ENCODE measurements around the gene UBE2N. TPM values are rescaled to one million over a fixed set of nuclear protein-coding genes. Genes with fewer than 3 reads are reported as not detected.
A peak's percentile ranks its signal among the peaks of the same experiment; 100 is the strongest.

Gene UBE2N
- total RNA-seq, 5 donors from 2014 or later (not counting 1 experiment from before 2014, with no cell fraction given): 66.3 to 81.7 (median 79.2) TPM

DNA sequence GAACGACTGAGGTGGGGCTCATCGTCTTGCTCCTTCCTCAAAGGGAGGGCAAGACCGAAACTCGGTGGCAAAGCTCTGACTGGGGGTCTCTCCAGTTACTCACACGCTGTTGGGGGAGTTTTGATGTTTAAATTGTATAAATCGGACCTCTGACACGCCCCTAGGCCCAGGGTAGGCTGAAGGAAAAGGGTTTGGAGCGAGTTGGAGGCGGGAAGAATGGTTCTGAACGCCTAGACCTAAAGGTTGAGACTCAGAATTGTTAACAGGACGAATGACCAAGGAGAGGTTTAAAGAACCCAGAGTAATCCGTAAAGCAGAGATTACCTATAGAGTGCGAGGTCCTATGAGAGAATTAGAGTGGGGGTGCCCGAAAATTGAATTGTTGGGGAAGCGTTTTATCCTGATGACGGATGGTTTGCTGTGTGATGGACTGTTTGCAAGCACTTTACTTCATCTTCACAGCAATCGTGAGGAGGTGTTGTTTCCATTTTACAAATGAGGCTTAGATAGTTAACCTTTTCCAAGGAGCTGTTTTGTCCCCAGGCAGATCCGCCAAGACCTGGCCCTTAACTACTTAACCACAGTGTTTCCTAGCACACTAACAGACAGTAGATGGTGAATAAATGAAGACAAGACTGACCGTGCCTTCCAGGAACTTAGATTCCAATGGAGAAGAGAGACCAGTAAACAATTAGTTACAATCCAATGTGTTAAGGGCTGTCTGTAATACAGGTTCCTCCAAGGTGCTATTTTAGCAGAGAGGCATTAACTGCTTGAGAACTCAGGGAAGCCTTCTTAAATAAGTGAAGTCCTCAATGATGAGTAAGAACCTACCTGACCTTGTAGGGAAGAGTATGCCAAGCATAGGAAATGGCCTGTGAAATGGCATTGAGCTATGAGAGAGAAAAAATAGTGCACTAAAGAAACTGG, 929 bp upstream of the UBE2N start:
- peaks cover 46 to 54% (median 51%) of the 10 kb centered on the region in 3 donors for H3K4me1 Mint-ChIP-seq
- Histone ChIP-seq H3K36me3 (ENCODE audit: control insufficient read depth in 2 of 2, extremely low read depth in 1 of 2, insufficient read depth in 1 of 2, low read length in 1 of 2) (no peaks in the 10 kb centered on the region), H3K27ac (ENCODE audit: low read length) (peak overlapping the region; percentile 94)

GRCh38 chr12:93441081-93441616, 598 bp downstream of the UBE2N start:
- ChIA-PET CTCF (interaction anchor here in 1 of 2 donors (0.7 to 1.5 kb wide), 2 partner anchors 22 to 661 kb away, joined by 3 to 6 read pairs; no protein-coding TSS in a partner anchor), POLR2A (interaction anchor here in 1 of 2 donors (0.6 to 1.6 kb wide), 5 partner anchors 12 to 1631 kb away, joined by 3 to 6 read pairs (median 4); no protein-coding TSS in a partner anchor)
- H3K9me3 Mint-ChIP-seq: no peaks in the 10 kb centered on the region
- H3K9me3 ChIP-seq: no peaks in the 10 kb centered on the region
- ATAC-seq (replicated peaks in 1 of 4) (peak; percentile 2 to 25 (median 14)), DNase-seq (peak in 32 of 35 experiments; percentile 5 to 63 (median 26))
- H3K27me3 ChIP-seq (replicated peaks in 1 of 2; ENCODE audit: control insufficient read depth in 2 of 2, extremely low read depth in 1 of 2, insufficient read depth in 2 of 2, low read length in 1 of 2): no peaks in the 10 kb centered on the region
- peaks cover 34 to 38% of the 10 kb centered on the region in 2 experiments for H3K4me1 ChIP-seq (ENCODE audit: control insufficient read depth in 1 of 2, extremely low read depth in 1 of 2, insufficient read depth in 2 of 2, low read length in 2 of 2)
- under 1% methylated on average over 54 of the region's 55 CpGs for WGBS (ENCODE audit: insufficient coverage)
- H3K27ac Mint-ChIP-seq: peak overlapping the region; percentile 89 to 92
- H3K4me1 Mint-ChIP-seq: peaks cover 55 to 60% (median 58%) of the 10 kb centered on the region in 3 donors
- H3K4me3 ChIP-seq (ENCODE audit: control insufficient read depth in 1 of 2, extremely low read depth in 1 of 2, low read length in 1 of 2): peak overlapping the region; percentile 68 to 77
- peak overlapping the region; percentile 61 for H3K27ac ChIP-seq (ENCODE audit: low read length)
- peak overlapping the region; percentile 89 to 95 (median 95) for H3K4me3 Mint-ChIP-seq
- no peaks in the 10 kb centered on the region for H3K36me3 Mint-ChIP-seq
- no peaks in the 10 kb centered on the region for H3K36me3 ChIP-seq (ENCODE audit: control insufficient read depth in 2 of 2, extremely low read depth in 1 of 2, insufficient read depth in 1 of 2, low read length in 1 of 2)
- H3K27me3 Mint-ChIP-seq: no peaks in the 10 kb centered on the region

More for the DNA sequence above, 929 bp upstream of the UBE2N start:
- no peak for ATAC-seq (replicated peaks in 1 of 4)
- no peaks in the 10 kb centered on the region for H3K27me3 Mint-ChIP-seq
- CTCF ChIA-PET: interaction anchor here in 1 of 2 donors (0.6 to 1.6 kb wide), 8 partner anchors 23 to 677 kb away, joined by 3 to 10 read pairs (median 4); partner anchors contain the start of genes EEA1 and MRPL42
- no peaks in the 10 kb centered on the region for H3K9me3 ChIP-seq
- peaks cover 26 to 30% of the 10 kb centered on the region in 2 experiments for H3K4me1 ChIP-seq (ENCODE audit: control insufficient read depth in 1 of 2, extremely low read depth in 1 of 2, insufficient read depth in 2 of 2, low read length in 2 of 2)
- 9% methylated on average over 13 of the region's 19 CpGs for WGBS (ENCODE audit: insufficient coverage)
- H3K4me3 ChIP-seq (ENCODE audit: control insufficient read depth in 1 of 2, extremely low read depth in 1 of 2, low read length in 1 of 2): peak overlapping the region; percentile 68 to 92
- POLR2A ChIA-PET: interaction anchor here in 1 of 2 donors (0.6 to 1.9 kb wide), 5 partner anchors 20 to 341 kb away, joined by 3 to 9 read pairs (median 3); partner anchors contain the start of gene MRPL42
- no peaks in the 10 kb centered on the region for H3K36me3 Mint-ChIP-seq
- peak overlapping the region; percentile 93 to 96 (median 95) for H3K4me3 Mint-ChIP-seq
- no peaks in the 10 kb centered on the region for H3K27me3 ChIP-seq (replicated peaks in 1 of 2; ENCODE audit: control insufficient read depth in 2 of 2, extremely low read depth in 1 of 2, insufficient read depth in 2 of 2, low read length in 1 of 2)
- DNase-seq: no peak
- peak overlapping the region; percentile 97 to 98 for H3K27ac Mint-ChIP-seq
- no peaks in the 10 kb centered on the region for H3K9me3 Mint-ChIP-seq

- Histone ChIP-seq H3K27me3 (replicated peaks in 1 of 2; ENCODE audit: control insufficient read depth in 2 of 2, extremely low read depth in 1 of 2, insufficient read depth in 2 of 2, low read length in 1 of 2) (no peaks in the 10 kb centered on the region), H3K4me3 (ENCODE audit: control insufficient read depth in 1 of 2, extremely low read depth in 1 of 2, low read length in 1 of 2) (peak overlapping the region; percentile 68 to 77), H3K36me3 (ENCODE audit: control insufficient read depth in 2 of 2, extremely low read depth in 1 of 2, insufficient read depth in 1 of 2, low read length in 1 of 2) (no peaks in the 10 kb centered on the region), H3K4me1 (ENCODE audit: control insufficient read depth in 1 of 2, extremely low read depth in 1 of 2, insufficient read depth in 2 of 2, low read length in 2 of 2) (peaks cover 40 to 41% of the 10 kb centered on the region in 2 experiments), H3K9me3 (no peaks in the 10 kb centered on the region), H3K27ac (ENCODE audit: low read length) (peak overlapping the region; percentile 61)
- Mint-ChIP-seq H3K4me1 (peaks cover 64 to 68% (median 66%) of the 10 kb centered on the region in 3 donors), H3K27me3 (no peaks in the 10 kb centered on the region), H3K36me3 (no peaks in the 10 kb centered on the region), H3K4me3 (peak overlapping the region; percentile 89 to 95 (median 95)), H3K9me3 (no peaks in the 10 kb centered on the region), H3K27ac (peak overlapping the region; percentile 89 to 92)
- POLR2A ChIA-PET: interaction anchor here (0.6 to 0.8 kb wide), 5 partner anchors 11 to 1632 kb away, joined by 3 to 6 read pairs (median 4); no protein-coding TSS in a partner anchor
- 19% methylated on average over 5 of the region's 12 CpGs for WGBS (ENCODE audit: insufficient coverage)
- CTCF ChIA-PET: interaction anchor here in 1 of 2 donors (0.7 to 1.5 kb wide), 2 partner anchors 21 to 662 kb away, joined by 3 to 6 read pairs; no protein-coding TSS in a partner anchor
- ATAC-seq (replicated peaks in 1 of 4): no peak
- DNase-seq: no peak
Observed at GRCh38 chr12:93440043-93440835, 1.5 kb downstream of the UBE2N start.

- Mint-ChIP-seq H3K4me3 (peak overlapping the region; percentile 63 to 95 (median 68)), H3K27me3 (no peaks in the 10 kb centered on the region), H3K27ac (peak overlapping the region; percentile 71 to 73), H3K4me1 (peaks cover 80 to 85% (median 81%) of the 10 kb centered on the region in 3 donors), H3K9me3 (no peaks in the 10 kb centered on the region), H3K36me3 (no peaks in the 10 kb centered on the region)
- Histone ChIP-seq H3K27me3 (replicated peaks in 1 of 2; ENCODE audit: control insufficient read depth in 2 of 2, extremely low read depth in 1 of 2, insufficient read depth in 2 of 2, low read length in 1 of 2) (no peaks in the 10 kb centered on the region), H3K27ac (ENCODE audit: low read length) (no peak overlapping the region), H3K4me3 (ENCODE audit: control insufficient read depth in 1 of 2, extremely low read depth in 1 of 2, low read length in 1 of 2) (no peak overlapping the region), H3K4me1 (ENCODE audit: control insufficient read depth in 1 of 2, extremely low read depth in 1 of 2, insufficient read depth in 2 of 2, low read length in 2 of 2) (peaks cover 41 to 50% of the 10 kb centered on the region in 2 experiments), H3K36me3 (ENCODE audit: control insufficient read depth in 2 of 2, extremely low read depth in 1 of 2, insufficient read depth in 1 of 2, low read length in 1 of 2) (no peaks in the 10 kb centered on the region), H3K9me3 (no peaks in the 10 kb centered on the region)
- ATAC-seq (replicated peaks in 1 of 4) (no peak), DNase-seq (no peak)
- POLR2A ChIA-PET: interaction anchor here (0.6 to 1.2 kb wide), 6 partner anchors 9 to 1997 kb away, joined by 3 to 4 read pairs (median 3); partner anchors contain the start of gene EEA1 (in 1 of the 2)
- CTCF ChIA-PET: interaction anchor here (0.6 to 6.6 kb wide), 8 partner anchors 9 to 1177 kb away, joined by 3 to 53 read pairs (median 4); no protein-coding TSS in a partner anchor
- WGBS (ENCODE audit: insufficient coverage): 68% methylated on average over 3 of the region's 3 CpGs
Observed at GRCh38 chr12:93438266-93439050, 3.3 kb downstream of the UBE2N start.

- H3K27ac ChIP-seq (ENCODE audit: low read length): no peak overlapping the region
- no peaks in the 10 kb centered on the region for H3K9me3 Mint-ChIP-seq
- H3K4me3 ChIP-seq (ENCODE audit: control insufficient read depth in 1 of 2, extremely low read depth in 1 of 2, low read length in 1 of 2): no peak overlapping the region
- no peaks in the 10 kb centered on the region for H3K9me3 ChIP-seq
- CTCF ChIA-PET: interaction anchor here (0.7 to 6.6 kb wide), 5 partner anchors 7 to 336 kb away, joined by 3 to 53 read pairs (median 3); partner anchors contain the start of gene MRPL42 (in 1 of the 2)
- no peak for DNase-seq
- peaks cover 85 to 91% (median 88%) of the 10 kb centered on the region in 3 donors for H3K4me1 Mint-ChIP-seq
- POLR2A ChIA-PET: interaction anchor here in 1 of 2 donors (0.9 kb wide), 1 partner anchor 656 kb away, joined by 4 read pairs; no protein-coding TSS in a partner anchor
- H3K4me3 Mint-ChIP-seq: peak overlapping the region in 1 of 3 donors; percentile 29
- H3K36me3 ChIP-seq (ENCODE audit: control insufficient read depth in 2 of 2, extremely low read depth in 1 of 2, insufficient read depth in 1 of 2, low read length in 1 of 2): no peaks in the 10 kb centered on the region
- 80% methylated on average over 1 of the region's 5 CpGs for WGBS (ENCODE audit: insufficient coverage)
- no peak overlapping the region for H3K27ac Mint-ChIP-seq
- no peaks in the 10 kb centered on the region for H3K27me3 ChIP-seq (replicated peaks in 1 of 2; ENCODE audit: control insufficient read depth in 2 of 2, extremely low read depth in 1 of 2, insufficient read depth in 2 of 2, low read length in 1 of 2)
- peaks cover 4% of the 10 kb centered on the region for H3K36me3 Mint-ChIP-seq
- ATAC-seq (replicated peaks in 1 of 4): no peak
- H3K27me3 Mint-ChIP-seq: no peaks in the 10 kb centered on the region
- peaks cover 34 to 46% of the 10 kb centered on the region in 2 experiments for H3K4me1 ChIP-seq (ENCODE audit: control insufficient read depth in 1 of 2, extremely low read depth in 1 of 2, insufficient read depth in 2 of 2, low read length in 2 of 2)
Observed at GRCh38 chr12:93434256-93434865, 7.4 kb downstream of the UBE2N start.

Measured in T-cell (primary cell).